Suprapubic skin (tissue), 4 donors: ENCODE measurements around the gene ADK.

ENCODE experiments used
- CTCF ChIP-seq, 2 donors: fragments of 200-600 bp in 1 of 2; fragments of 450-650 bp in 1 of 2; sonication (generic) in 1 of 2; IDR thresholded peaks; one replicate each; pipeline ENCODE4 v1.5.1; 2016 to 2019; ENCODE audit warnings: antibody characterized with exemption in 2 of 2, mild to moderate bottlenecking in 1 of 2, moderate library complexity in 1 of 2
- EP300 ChIP-seq: sonication (generic); formaldehyde crosslinking; IDR thresholded peaks from one replicate; pipeline ENCODE4 v1.6.1; 2017; ENCODE audit warnings: antibody characterized with exemption
- POLR2A ChIP-seq, 2 donors: fragments of 450-650 bp; IDR thresholded peaks; one replicate each; pipeline ENCODE4 v1.6.1; 2017; ENCODE audit warnings: antibody characterized with exemption in 2 of 2, mild to moderate bottlenecking in 2 of 2, moderate library complexity in 2 of 2
- POLR2AphosphoS5 ChIP-seq, 3 donors: sonication (generic); formaldehyde crosslinking; IDR thresholded peaks; one replicate each; pipeline ENCODE4 v1.6.1; 2017; ENCODE audit warnings: antibody characterized with exemption in 3 of 3

GRCh38 chr10:74752371-74753040 lies 601.5 kb downstream of the ADK start:
- TF ChIP-seq CTCF (IDR thresholded peaks at IDR 0.05) (no peak), EP300 (no peak), POLR2A (IDR thresholded peaks at IDR 0.05) (no peak), POLR2AphosphoS5 (IDR thresholded peaks at IDR 0.05) (no peak)
